ENCODE measurements around the gene PGLYRP1.

GRCh38 chr19:45981350-45981749, 41.5 kb downstream of the PGLYRP1 start:
- TF ChIP-seq CTCF (IDR thresholded peaks at IDR 0.05; ENCODE audit: low read depth, low read length) (no peak), POLR2A (IDR thresholded peaks at IDR 0.05; ENCODE audit: extremely low read depth, insufficient read length) (no peak), MAX (IDR thresholded peaks at IDR 0.05; ENCODE audit: low read depth, low read length) (no peak), MYC (IDR thresholded peaks at IDR 0.05; ENCODE audit: low read depth, low read length) (no peak)
